Type B pancreatic cell (in vitro differentiated cells): ENCODE measurements around the gene MRPL34. TPM values are rescaled to one million over a fixed set of nuclear protein-coding genes. Genes with fewer than 3 reads are reported as not detected.

Experiments
- DNase-seq: peaks from one replicate; pipeline ENCODE4 v3.0.0; 2021; ENCODE audit warnings: mixed read lengths; ENCODE audit not compliant: unreplicated experiment; ENCODE audit errors: extremely low spot score
- H3K27ac Mint-ChIP-seq: 2 replicates; pipeline ENCODE4 v1.8.0; 2021; ENCODE audit warnings: mild to moderate bottlenecking, mixed read lengths
- H3K27me3 Mint-ChIP-seq: 2 replicates; pipeline ENCODE4 v1.8.0; 2021; ENCODE audit warnings: mixed read lengths
- H3K36me3 Mint-ChIP-seq: 2 replicates; pipeline ENCODE4 v1.8.0; 2021; ENCODE audit warnings: mixed read lengths
- H3K4me1 Mint-ChIP-seq: one replicate; pipeline ENCODE4 v1.8.0; 2021; ENCODE audit warnings: mixed read lengths; ENCODE audit not compliant: unreplicated experiment
- H3K4me3 Mint-ChIP-seq: 2 replicates; pipeline ENCODE4 v1.8.0; 2021; ENCODE audit warnings: mild to moderate bottlenecking, mixed read lengths
- H3K9me3 Mint-ChIP-seq: 2 replicates; pipeline ENCODE4 v1.8.0; 2021; ENCODE audit warnings: mixed read lengths
- CTCF ChIP-seq: fragments of 200-600 bp; sonication (generic); conservative IDR thresholded peaks from 2 replicates; pipeline ENCODE4 v1.5.0; 2021; ENCODE audit warnings: antibody characterized with exemption, mild to moderate bottlenecking
- total RNA-seq: library from RNA; stranded (reverse); gene quantifications from 2 replicates; pipeline ENCODE4 v1.2.1, GENCODE V29; 2021; ENCODE audit warnings: low replicate concordance

Gene MRPL34
- total RNA-seq, 1 donor from 2014 or later: 79.2 TPM

- peaks cover 9% of the 10 kb centered on the region for H3K36me3 Mint-ChIP-seq
- H3K9me3 Mint-ChIP-seq: no peaks in the 10 kb centered on the region
- peaks cover 9% of the 10 kb centered on the region for H3K4me1 Mint-ChIP-seq
- no peak for DNase-seq
- peak overlapping the region; percentile 41 for H3K4me3 Mint-ChIP-seq
- peaks cover 10% of the 10 kb centered on the region for H3K27me3 Mint-ChIP-seq
- H3K27ac Mint-ChIP-seq: peak overlapping the region; percentile 39
- no peak for TF ChIP-seq CTCF
These were observed 23.9 kb downstream of the MRPL34 start for GRCh38 chr19:17329366-17330261.

GRCh38 chr19:17330262-17331044 lies 24.8 kb downstream of the MRPL34 start:
- Mint-ChIP-seq H3K4me3 (peak overlapping the region; percentile 43), H3K27ac (peak overlapping the region; percentile 11), H3K9me3 (no peaks in the 10 kb centered on the region), H3K4me1 (peaks cover 16% of the 10 kb centered on the region), H3K36me3 (peaks cover 9% of the 10 kb centered on the region), H3K27me3 (peaks cover 13% of the 10 kb centered on the region)
- DNase-seq: no peak
- TF ChIP-seq CTCF: no peak

GRCh38 chr19:17331045-17331558 lies 25.4 kb downstream of the MRPL34 start:
- no peak for TF ChIP-seq CTCF
- peaks cover 16% of the 10 kb centered on the region for H3K4me1 Mint-ChIP-seq
- H3K36me3 Mint-ChIP-seq: peaks cover 9% of the 10 kb centered on the region
- no peaks in the 10 kb centered on the region for H3K9me3 Mint-ChIP-seq
- peak overlapping the region; percentile 43 for H3K4me3 Mint-ChIP-seq
- peak overlapping the region; percentile 21 for H3K27ac Mint-ChIP-seq
- H3K27me3 Mint-ChIP-seq: peaks cover 13% of the 10 kb centered on the region
- DNase-seq: no peak

- H3K36me3 Mint-ChIP-seq: peaks cover 9% of the 10 kb centered on the region
- no peaks in the 10 kb centered on the region for H3K9me3 Mint-ChIP-seq
- H3K4me1 Mint-ChIP-seq: peaks cover 19% of the 10 kb centered on the region
- no peak for TF ChIP-seq CTCF
- peak overlapping the region; percentile 53 for H3K27ac Mint-ChIP-seq
- H3K27me3 Mint-ChIP-seq: peaks cover 13% of the 10 kb centered on the region
- H3K4me3 Mint-ChIP-seq: peak overlapping the region; percentile 67
- DNase-seq: no peak
These were observed 26.6 kb downstream of the MRPL34 start for GRCh38 chr19:17332360-17332676.

- peaks cover 16% of the 10 kb centered on the region for H3K4me1 Mint-ChIP-seq
- DNase-seq: no peak
- peaks cover 10% of the 10 kb centered on the region for H3K27me3 Mint-ChIP-seq
- H3K4me3 Mint-ChIP-seq: peak overlapping the region; percentile 67
- TF ChIP-seq CTCF: no peak
- H3K36me3 Mint-ChIP-seq: peaks cover 9% of the 10 kb centered on the region
- no peaks in the 10 kb centered on the region for H3K9me3 Mint-ChIP-seq
- H3K27ac Mint-ChIP-seq: peak overlapping the region; percentile 53
These were observed 27.3 kb downstream of the MRPL34 start for GRCh38 chr19:17332677-17333581.
